Gastrocnemius medialis (tissue), 4 donors: ENCODE results near the gene PLCXD1. TPM values are rescaled to one million over a fixed set of nuclear protein-coding genes. Genes with fewer than 3 reads are reported as not detected.
A peak's percentile ranks its signal among the peaks of the same experiment; 100 is the strongest.

Experiments
- ATAC-seq, 2 donors: fragments of 150-250 bp; one replicate each; pipeline ENCODE4 v1.9.1; 2016
- DNase-seq, 2 donors: peaks; one replicate each; pipeline ENCODE4 v3.0.0-alpha.2; 2019
- H3K27ac ChIP-seq, 4 donors: fragments of 200-600 bp; sonication (generic); 1 replicate in 1 of 4; 2 replicates in 3 of 4; pipeline ENCODE4 v1.5.1; 2016 to 2018; ENCODE audit warnings: mild to moderate bottlenecking in 2 of 4, moderate library complexity in 1 of 4
- H3K27me3 ChIP-seq, 3 donors: fragments of 200-600 bp; sonication (generic) in 2 of 3; 1 replicate in 1 of 3; 2 replicates in 2 of 3; pipeline versions ENCODE4 v1.5.1 to v1.6.0; 2016 to 2019; ENCODE audit warnings: mild to moderate bottlenecking in 1 of 3, moderate library complexity in 1 of 3
- H3K36me3 ChIP-seq, 2 donors: fragments of 200-600 bp; sonication (generic) in 1 of 2; one replicate each; pipeline ENCODE4 v1.5.1; 2017 to 2018
- H3K4me1 ChIP-seq, 2 donors: fragments of 200-600 bp; sonication (generic) in 1 of 2; one replicate each; pipeline ENCODE4 v1.5.1; 2016 to 2017; ENCODE audit warnings: mild to moderate bottlenecking in 2 of 2
- H3K4me3 ChIP-seq, 4 donors: fragments of 200-600 bp; sonication (generic) in 3 of 4; 1 replicate in 1 of 4; 2 replicates in 3 of 4; pipeline ENCODE4 v1.5.1; 2016 to 2019; ENCODE audit warnings: mild to moderate bottlenecking in 2 of 4
- H3K9me3 ChIP-seq, 3 donors: fragments of 200-600 bp; sonication (generic) in 2 of 3; 1 replicate in 1 of 3; 2 replicates in 2 of 3; pipeline ENCODE4 v1.5.1; 2016 to 2019
- POLR2A ChIP-seq, 2 donors: fragments of 450-650 bp; IDR thresholded peaks; one replicate each; pipeline ENCODE4 v1.6.1; 2017; ENCODE audit warnings: antibody characterized with exemption in 2 of 2, mild to moderate bottlenecking in 2 of 2, moderate library complexity in 2 of 2
- in situ Hi-C, 4 donors: fragments of 200-750 bp; cut with MboI; loops; one replicate each; pipeline versions ENCODE4 v1.15.0 to v1.8.0; 2017; ENCODE audit warnings: low sequenced_read_pairs in 4 of 4
- intact Hi-C: fragments of 100-400 bp; cut with DNase I; formaldehyde crosslinking; loops from one replicate; pipeline ENCODE4 v1.15.1; 2023; ENCODE audit warnings: low total_unique reads
- total RNA-seq, 4 donors: library from RNA; depleted of rRNA; stranded (reverse); fragments of >200 nt; gene quantifications; one replicate each; pipeline versions ENCODE4 v1.1.0 to v1.2.3, GENCODE V29; 2016
- TF ChIP-seq, protein P1 (sequence below), 5 experiments: fragments of 450-650 bp in 3 of 5; fragments of 200-600 bp in 2 of 5; sonication (generic) in 2 of 5; IDR thresholded peaks in 4 of 5; conservative IDR thresholded peaks in 1 of 5; 1 replicate in 4 of 5; 2 replicates in 1 of 5; pipeline ENCODE4 v1.5.1; 2016 to 2019; ENCODE audit warnings: antibody characterized with exemption in 5 of 5, mild to moderate bottlenecking in 3 of 5, moderate library complexity in 3 of 5

Gene PLCXD1
- total RNA-seq, 4 donors from 2014 or later, result 0.36 to 1.7 (median 0.66) TPM

DNA sequence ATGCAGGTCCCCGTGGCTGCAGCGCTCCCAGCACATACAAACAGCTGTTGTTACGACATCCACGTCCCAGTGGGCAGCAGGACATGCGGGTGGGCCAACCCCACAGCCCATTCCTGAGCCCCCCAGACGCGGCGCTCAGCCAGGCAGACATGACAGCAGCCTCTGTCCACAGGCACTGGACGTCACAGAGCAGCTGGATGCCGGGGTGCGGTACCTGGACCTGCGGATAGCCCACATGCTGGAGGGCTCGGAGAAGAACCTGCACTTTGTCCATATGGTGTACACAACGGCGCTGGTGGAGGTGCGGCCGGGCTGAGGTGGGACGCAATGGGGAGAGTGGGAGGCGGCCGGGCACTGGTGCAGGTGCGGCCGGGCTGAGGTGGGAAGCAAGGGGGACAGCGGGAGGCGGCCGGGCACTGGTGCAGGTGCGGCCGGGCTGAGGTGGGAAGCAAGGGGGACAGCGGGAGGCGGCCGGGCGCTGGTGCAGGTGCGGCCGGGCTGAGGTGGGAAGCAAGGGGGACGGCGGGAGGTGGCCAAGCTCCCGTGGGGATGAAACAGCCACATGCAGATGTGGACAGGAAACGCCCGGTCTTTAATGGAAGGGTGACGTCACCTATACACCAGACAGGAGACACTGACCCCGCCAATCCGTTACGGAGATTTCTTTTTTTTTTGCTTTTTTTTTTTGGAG lies 9.4 kb downstream of the PLCXD1 start:
- ATAC-seq (no peak), DNase-seq (no peak)
- Histone ChIP-seq H3K9me3 (no peaks in the 10 kb centered on the region), H3K4me1 (no peaks in the 10 kb centered on the region), H3K4me3 (no peak overlapping the region), H3K27ac (no peak overlapping the region), H3K36me3 (no peaks in the 10 kb centered on the region), H3K27me3 (no peaks in the 10 kb centered on the region)
- in situ Hi-C loops, result no loop called here
- intact Hi-C loops, result no loop called here
- TF ChIP-seq POLR2A (IDR thresholded peaks at IDR 0.05), result no peak
- TF ChIP-seq, protein P1, sequence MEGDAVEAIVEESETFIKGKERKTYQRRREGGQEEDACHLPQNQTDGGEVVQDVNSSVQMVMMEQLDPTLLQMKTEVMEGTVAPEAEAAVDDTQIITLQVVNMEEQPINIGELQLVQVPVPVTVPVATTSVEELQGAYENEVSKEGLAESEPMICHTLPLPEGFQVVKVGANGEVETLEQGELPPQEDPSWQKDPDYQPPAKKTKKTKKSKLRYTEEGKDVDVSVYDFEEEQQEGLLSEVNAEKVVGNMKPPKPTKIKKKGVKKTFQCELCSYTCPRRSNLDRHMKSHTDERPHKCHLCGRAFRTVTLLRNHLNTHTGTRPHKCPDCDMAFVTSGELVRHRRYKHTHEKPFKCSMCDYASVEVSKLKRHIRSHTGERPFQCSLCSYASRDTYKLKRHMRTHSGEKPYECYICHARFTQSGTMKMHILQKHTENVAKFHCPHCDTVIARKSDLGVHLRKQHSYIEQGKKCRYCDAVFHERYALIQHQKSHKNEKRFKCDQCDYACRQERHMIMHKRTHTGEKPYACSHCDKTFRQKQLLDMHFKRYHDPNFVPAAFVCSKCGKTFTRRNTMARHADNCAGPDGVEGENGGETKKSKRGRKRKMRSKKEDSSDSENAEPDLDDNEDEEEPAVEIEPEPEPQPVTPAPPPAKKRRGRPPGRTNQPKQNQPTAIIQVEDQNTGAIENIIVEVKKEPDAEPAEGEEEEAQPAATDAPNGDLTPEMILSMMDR (IDR thresholded peaks at IDR 0.05 in 4 of 5, conservative IDR thresholded peaks at IDR 0.05 in 1 of 5), result no peak

GRCh38 chrX:291411-291901 lies 10.3 kb downstream of the PLCXD1 start:
- no peak for TF ChIP-seq POLR2A (IDR thresholded peaks at IDR 0.05)
- TF ChIP-seq, protein P1 (IDR thresholded peaks at IDR 0.05 in 4 of 5, conservative IDR thresholded peaks at IDR 0.05 in 1 of 5), result no peak
- DNase-seq (no peak), ATAC-seq (no peak)
- H3K4me3 ChIP-seq, result no peak overlapping the region
- H3K27me3 ChIP-seq, result no peaks in the 10 kb centered on the region
- no peak overlapping the region for H3K27ac ChIP-seq
- H3K9me3 ChIP-seq, result no peaks in the 10 kb centered on the region
- H3K36me3 ChIP-seq, result no peaks in the 10 kb centered on the region
- in situ Hi-C loops, result no loop called here
- intact Hi-C loops, result no loop called here
- no peaks in the 10 kb centered on the region for H3K4me1 ChIP-seq

GRCh38 chrX:292900-293897 lies 12.0 kb downstream of the PLCXD1 start:
- in situ Hi-C loops, result no loop called here
- Histone ChIP-seq H3K36me3 (no peaks in the 10 kb centered on the region), H3K4me3 (no peak overlapping the region), H3K4me1 (no peaks in the 10 kb centered on the region), H3K27ac (no peak overlapping the region), H3K27me3 (no peaks in the 10 kb centered on the region), H3K9me3 (no peaks in the 10 kb centered on the region)
- intact Hi-C loops, result no loop called here
- ATAC-seq (no peak), DNase-seq (peak in 1 of 2 donors; percentile 9)
- TF ChIP-seq, protein P1 (IDR thresholded peaks at IDR 0.05 in 4 of 5, conservative IDR thresholded peaks at IDR 0.05 in 1 of 5), result no peak
- no peak for TF ChIP-seq POLR2A (IDR thresholded peaks at IDR 0.05)

DNA sequence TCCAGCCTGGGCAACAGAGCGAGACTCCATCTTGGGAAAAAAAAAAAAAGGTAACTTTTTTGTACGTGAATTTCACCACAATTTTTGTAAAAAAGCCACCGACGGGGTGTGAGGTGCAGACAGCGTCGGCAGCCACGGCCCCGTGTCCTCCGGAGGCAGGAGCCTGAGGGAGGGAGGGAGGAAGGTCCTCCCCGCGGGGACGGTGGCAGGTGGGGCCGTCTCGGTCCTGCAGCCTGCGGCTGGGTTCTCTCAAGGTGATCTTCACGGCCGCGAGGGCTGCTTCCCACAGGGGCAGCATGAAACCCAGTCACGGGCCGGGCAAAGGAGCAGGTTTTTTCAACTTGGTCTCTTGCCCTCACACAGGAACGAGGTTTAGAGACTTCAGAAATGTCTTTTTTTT lies 14.0 kb downstream of the PLCXD1 start:
- Histone ChIP-seq H3K4me1 (no peaks in the 10 kb centered on the region), H3K9me3 (no peaks in the 10 kb centered on the region), H3K27ac (no peak overlapping the region), H3K27me3 (no peaks in the 10 kb centered on the region), H3K4me3 (no peak overlapping the region), H3K36me3 (no peaks in the 10 kb centered on the region)
- intact Hi-C loops (no loop called here), in situ Hi-C loops (no loop called here)
- ATAC-seq (no peak), DNase-seq (no peak)
- TF ChIP-seq, protein P1 (IDR thresholded peaks at IDR 0.05 in 4 of 5, conservative IDR thresholded peaks at IDR 0.05 in 1 of 5), result no peak
- no peak for TF ChIP-seq POLR2A (IDR thresholded peaks at IDR 0.05)
